Activated B cell treated with CpG ODN at 0.5 μM for 24 hours (primary cell): ENCODE results near the gene FXYD7. TPM values are rescaled to one million over a fixed set of nuclear protein-coding genes. Genes with fewer than 3 reads are reported as not detected.
A peak's percentile ranks its signal among the peaks of the same experiment; 100 is the strongest.

Experiments used
- ATAC-seq: fragments of 200-7000 bp; cut with Tn5 transposase; one replicate; pipeline ENCODE4 v1.10.0; 2021; ENCODE audit warnings: low read depth, mild to moderate bottlenecking, moderate library complexity
- CTCF ChIA-PET: fragments of 350-600 bp; sonication (Branson Sonifier 250); formaldehyde crosslinking; loops from one replicate; lab custom pipeline; 2021; ENCODE audit warnings: antibody characterized with exemption; lab: Charles Lee
- POLR2A ChIA-PET: fragments of 350-600 bp; sonication (Branson Sonifier 250); formaldehyde crosslinking; loops from one replicate; lab custom pipeline; 2021; ENCODE audit warnings: antibody characterized with exemption; lab: Charles Lee
- DNase-seq: peaks from one replicate; pipeline ENCODE4 v3.0.0; 2022
- H3K27ac Mint-ChIP-seq: one replicate; pipeline ENCODE4 v1.8.0; 2020; ENCODE audit warnings: mixed read lengths
- H3K27me3 Mint-ChIP-seq: one replicate; pipeline ENCODE4 v1.8.0; 2021; ENCODE audit warnings: mixed read lengths
- H3K36me3 Mint-ChIP-seq: one replicate; pipeline ENCODE4 v1.8.0; 2021; ENCODE audit warnings: low read depth, mixed read lengths
- H3K4me1 Mint-ChIP-seq: one replicate; pipeline ENCODE4 v1.8.0; 2021; ENCODE audit warnings: mixed read lengths
- H3K4me3 Mint-ChIP-seq: one replicate; pipeline ENCODE4 v1.8.0; 2020; ENCODE audit warnings: mild to moderate bottlenecking, mixed read lengths
- H3K9me3 Mint-ChIP-seq: one replicate; pipeline ENCODE4 v1.8.0; 2020; ENCODE audit warnings: mixed read lengths
- intact Hi-C: fragments of 100-400 bp; cut with micrococcal nuclease; formaldehyde crosslinking; loops from one replicate; pipeline ENCODE4 v1.15.1; 2024
- total RNA-seq: library from RNA; stranded (reverse); gene quantifications from 2 replicates; pipeline ENCODE4 v1.2.3, GENCODE V29; 2022
- TF ChIP-seq, protein P1 (sequence below): fragments of 200-600 bp; IDR thresholded peaks from one replicate; pipeline ENCODE4 v1.8.0; 2022; ENCODE audit warnings: antibody characterized with exemption, mild to moderate bottlenecking

Gene FXYD7
- total RNA-seq, 1 donor from 2014 or later = 3.0 TPM

- Mint-ChIP-seq H3K27me3 (peaks cover 7% of the 10 kb centered on the region), H3K36me3 (no peaks in the 10 kb centered on the region), H3K9me3 (no peaks in the 10 kb centered on the region), H3K27ac (no peak overlapping the region), H3K4me1 (peaks cover 4% of the 10 kb centered on the region), H3K4me3 (no peak overlapping the region)
- POLR2A ChIA-PET = interaction anchor here (1.3 kb wide), 1 partner anchor 153 kb away, joined by 3 read pairs; no protein-coding TSS in a partner anchor
- peak; percentile 89 for ATAC-seq
- intact Hi-C loops = loop anchor here (1.0 kb wide), 4 partner anchors 21 to 103 kb away; partner anchors contain the start of gene LGI4
- TF ChIP-seq, protein P1, sequence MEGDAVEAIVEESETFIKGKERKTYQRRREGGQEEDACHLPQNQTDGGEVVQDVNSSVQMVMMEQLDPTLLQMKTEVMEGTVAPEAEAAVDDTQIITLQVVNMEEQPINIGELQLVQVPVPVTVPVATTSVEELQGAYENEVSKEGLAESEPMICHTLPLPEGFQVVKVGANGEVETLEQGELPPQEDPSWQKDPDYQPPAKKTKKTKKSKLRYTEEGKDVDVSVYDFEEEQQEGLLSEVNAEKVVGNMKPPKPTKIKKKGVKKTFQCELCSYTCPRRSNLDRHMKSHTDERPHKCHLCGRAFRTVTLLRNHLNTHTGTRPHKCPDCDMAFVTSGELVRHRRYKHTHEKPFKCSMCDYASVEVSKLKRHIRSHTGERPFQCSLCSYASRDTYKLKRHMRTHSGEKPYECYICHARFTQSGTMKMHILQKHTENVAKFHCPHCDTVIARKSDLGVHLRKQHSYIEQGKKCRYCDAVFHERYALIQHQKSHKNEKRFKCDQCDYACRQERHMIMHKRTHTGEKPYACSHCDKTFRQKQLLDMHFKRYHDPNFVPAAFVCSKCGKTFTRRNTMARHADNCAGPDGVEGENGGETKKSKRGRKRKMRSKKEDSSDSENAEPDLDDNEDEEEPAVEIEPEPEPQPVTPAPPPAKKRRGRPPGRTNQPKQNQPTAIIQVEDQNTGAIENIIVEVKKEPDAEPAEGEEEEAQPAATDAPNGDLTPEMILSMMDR = peak; percentile 49
- CTCF ChIA-PET = interaction anchor here (0.8 to 2.4 kb wide), 4 partner anchors 10 to 102 kb away, joined by 3 to 7 read pairs (median 4); no protein-coding TSS in a partner anchor
- peak; percentile 75 for DNase-seq
These were observed 28.5 kb upstream of the FXYD7 start for GRCh38 chr19:35114353-35115176.

GRCh38 chr19:35115177-35115951, 27.7 kb upstream of the FXYD7 start, which contains the start of gene FXYD3:
Gene FXYD3, plus strand, starts transcription at chr19:35115823. Its CDS starts 3,554 bp downstream, at chr19:35119377.
- ChIA-PET CTCF (interaction anchor here (0.8 to 2.4 kb wide), 5 partner anchors 9 to 101 kb away, joined by 3 to 7 read pairs (median 6); no protein-coding TSS in a partner anchor), POLR2A (interaction anchor here (1.3 kb wide), 1 partner anchor 153 kb away, joined by 3 read pairs; no protein-coding TSS in a partner anchor)
- no peak within 1 kb of the TSS for H3K27ac Mint-ChIP-seq
- H3K27me3 Mint-ChIP-seq = peaks cover 3% of the 10 kb centered on the region
- ATAC-seq (no peak), DNase-seq (no peak)
- H3K4me1 Mint-ChIP-seq = peaks cover 4% of the 10 kb centered on the region
- intact Hi-C loops = no loop called here
- H3K9me3 Mint-ChIP-seq = no peaks in the 10 kb centered on the region
- no peak within 1 kb of the TSS for H3K4me3 Mint-ChIP-seq
- H3K36me3 Mint-ChIP-seq = no peaks in the 10 kb centered on the region
- TF ChIP-seq, protein P1 = no peak

DNA sequence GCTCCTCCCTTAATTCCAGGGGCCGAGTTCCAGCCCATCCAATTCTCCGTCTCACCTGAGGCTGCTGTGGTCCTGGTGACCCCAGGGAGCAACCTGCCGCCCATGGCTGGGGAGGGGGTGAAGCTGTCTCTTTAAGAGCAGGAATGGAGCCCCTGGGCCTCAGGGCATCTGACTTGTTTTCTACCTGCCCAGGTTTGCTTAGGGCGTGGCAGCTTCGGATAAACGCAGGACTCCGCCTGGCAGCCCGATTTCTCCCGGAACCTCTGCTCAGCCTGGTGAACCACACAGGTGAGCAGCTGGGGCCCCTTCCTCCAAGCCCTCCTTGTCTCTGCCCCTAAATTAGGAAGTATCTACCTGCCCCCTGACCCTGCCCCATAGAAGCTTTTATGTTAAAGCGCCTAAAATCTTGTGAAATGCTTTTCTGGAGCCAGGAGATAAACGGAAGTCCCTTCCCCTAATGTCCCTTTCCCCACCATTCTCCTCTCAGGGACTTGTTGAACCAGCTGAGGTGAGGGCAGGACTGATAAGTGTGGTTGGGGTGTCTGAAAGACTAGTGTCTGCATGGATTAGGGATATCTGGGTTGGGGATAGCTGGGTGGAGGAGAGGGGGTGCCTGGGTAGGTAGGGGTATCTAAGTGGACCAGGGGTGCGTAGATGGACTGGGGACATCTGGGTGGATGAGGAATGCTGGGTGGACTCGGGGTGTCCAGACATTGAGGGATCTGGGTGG, 26.8 kb upstream of the FXYD7 start:
- Mint-ChIP-seq H3K27me3 (peaks cover 3% of the 10 kb centered on the region), H3K4me3 (no peak overlapping the region), H3K9me3 (no peaks in the 10 kb centered on the region), H3K4me1 (peaks cover 4% of the 10 kb centered on the region), H3K27ac (no peak overlapping the region), H3K36me3 (no peaks in the 10 kb centered on the region)
- no peak for ATAC-seq
- TF ChIP-seq, protein P1 = no peak
- intact Hi-C loops = no loop called here
- DNase-seq = no peak
- ChIA-PET POLR2A (interaction anchor here (1.3 kb wide), 1 partner anchor 152 kb away, joined by 3 read pairs; no protein-coding TSS in a partner anchor), CTCF (interaction anchor here (0.8 to 2.4 kb wide), 3 partner anchors 11 to 100 kb away, joined by 4 to 7 read pairs (median 6); no protein-coding TSS in a partner anchor)

DNA sequence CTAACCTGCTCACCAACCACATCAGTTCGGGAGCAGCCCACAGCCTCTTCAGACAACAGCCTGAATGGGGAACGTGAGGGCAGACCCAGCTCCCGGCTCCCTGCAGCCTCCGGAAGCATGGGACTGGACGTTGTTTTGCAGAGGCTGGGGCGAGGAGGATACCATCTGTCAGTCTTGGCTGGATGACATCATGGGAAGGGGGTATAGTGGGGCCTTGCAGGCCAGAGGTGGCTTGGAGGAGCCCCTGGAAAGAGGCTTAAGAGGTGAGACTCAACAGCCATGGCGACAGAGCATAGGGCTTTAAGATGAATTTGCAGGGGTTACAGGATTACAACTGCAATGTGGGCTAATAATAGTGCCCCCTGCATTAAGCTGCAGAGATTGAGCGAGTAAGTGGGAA, 25.9 kb upstream of the FXYD7 start:
- TF ChIP-seq, protein P1 = no peak
- POLR2A ChIA-PET = interaction anchor here (0.5 kb wide), 1 partner anchor 23 kb away, joined by 7 read pairs; no protein-coding TSS in a partner anchor
- intact Hi-C loops = no loop called here
- CTCF ChIA-PET = interaction anchor here (2.4 kb wide), 1 partner anchor 99 kb away, joined by 7 read pairs; no protein-coding TSS in a partner anchor
- DNase-seq (no peak), ATAC-seq (no peak)
- Mint-ChIP-seq H3K27me3 (peaks cover 3% of the 10 kb centered on the region), H3K4me3 (no peak overlapping the region), H3K9me3 (no peaks in the 10 kb centered on the region), H3K36me3 (no peaks in the 10 kb centered on the region), H3K4me1 (peaks cover 4% of the 10 kb centered on the region), H3K27ac (no peak overlapping the region)
